ENCODE measurements around the gene ARF3.
A peak's percentile ranks its signal among the peaks of the same experiment; 100 is the strongest.
"Not testable (repeated sequence)": the region's sequence is repeated elsewhere in the genome, so short reads cannot be mapped to it uniquely, and the experiment has no call there.

The ARF3 gene

DNA sequence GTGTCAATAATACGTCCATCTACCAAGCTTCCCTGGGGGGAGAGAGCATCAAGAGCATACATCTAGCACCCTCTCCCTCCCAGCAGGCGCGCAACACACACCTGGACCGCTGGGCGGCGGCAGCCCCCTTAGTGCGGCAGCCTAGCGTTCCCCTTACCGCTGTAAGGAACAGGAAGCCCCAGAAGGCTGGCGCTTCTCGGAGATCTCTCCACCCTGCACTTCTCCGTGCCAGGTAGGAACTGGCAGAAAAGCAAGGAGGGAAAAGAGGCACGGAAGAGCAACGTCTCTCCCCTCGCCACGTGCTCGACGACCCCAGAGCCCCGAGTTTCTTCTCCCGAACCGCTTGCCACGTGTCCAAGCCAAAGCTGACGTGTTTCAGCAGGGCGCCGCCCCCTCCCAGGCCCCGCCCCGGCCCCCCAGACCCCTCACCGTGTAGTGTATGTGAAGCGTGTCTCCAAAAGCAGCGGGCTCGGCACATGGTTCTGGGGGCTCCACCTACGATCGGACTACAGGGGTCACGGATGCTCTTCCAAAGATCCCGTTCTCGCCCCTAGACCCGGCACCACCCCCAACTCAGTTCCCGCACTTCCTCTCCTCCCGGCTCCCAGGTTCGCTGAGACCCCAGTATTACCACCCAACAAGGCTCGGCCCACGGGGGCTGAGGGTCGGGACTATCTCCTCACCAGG, 32.5 kb downstream of the ARF3 start:
- peak; percentile 60 for DNase-seq

DNA sequence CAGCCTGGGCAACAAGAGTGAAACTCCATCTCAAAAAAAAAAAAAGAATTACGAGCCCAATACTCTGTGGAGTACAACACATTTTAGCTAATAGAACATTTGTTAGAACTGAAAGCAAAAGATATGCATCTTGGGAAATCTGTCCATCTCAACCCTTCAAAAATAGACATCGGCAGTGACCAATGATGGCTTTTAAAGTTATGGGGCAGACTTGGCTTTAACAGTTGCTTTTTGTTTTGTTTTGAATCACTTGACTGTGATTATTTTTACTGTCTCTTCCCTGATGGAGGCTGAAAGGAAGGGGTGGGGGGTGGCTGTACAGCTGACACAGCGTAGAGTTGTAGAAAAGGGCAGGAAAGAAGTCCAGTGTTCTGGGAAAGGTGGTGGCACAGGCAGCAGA, 34.2 kb downstream of the ARF3 start:
- no peak for DNase-seq

DNA sequence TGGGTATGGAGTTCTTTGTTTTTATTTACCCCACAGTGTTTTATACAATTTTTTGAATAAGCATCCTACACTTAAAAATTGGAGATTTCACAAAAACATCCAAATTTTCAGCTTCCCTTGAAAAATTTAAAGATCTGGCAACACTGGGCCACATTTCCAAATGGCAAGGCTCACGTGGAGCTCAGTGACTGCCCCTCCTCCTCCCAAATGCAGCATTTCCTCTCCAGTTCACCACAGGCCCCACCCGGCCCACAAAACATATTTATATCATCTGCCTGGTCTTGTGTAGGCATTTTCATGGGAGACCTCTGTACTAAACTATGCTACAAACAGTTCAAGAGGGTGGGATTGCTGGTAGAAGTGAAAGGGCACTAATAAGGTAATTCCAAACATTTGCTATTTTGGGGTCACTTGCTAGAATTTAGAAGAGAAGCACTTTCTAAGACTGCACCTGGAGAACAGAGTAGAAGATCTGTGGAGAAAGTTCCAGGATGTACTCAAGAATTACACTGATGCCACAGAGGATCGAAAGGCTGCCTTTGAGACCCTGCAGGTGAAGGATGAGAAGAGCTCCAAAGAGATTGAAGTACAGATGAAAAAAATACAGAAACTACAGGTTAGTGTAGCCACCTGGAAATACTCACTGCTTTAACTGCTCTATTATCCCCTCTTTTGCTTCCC, 39.3 kb downstream of the ARF3 start:
- DNase-seq: no peak

DNA sequence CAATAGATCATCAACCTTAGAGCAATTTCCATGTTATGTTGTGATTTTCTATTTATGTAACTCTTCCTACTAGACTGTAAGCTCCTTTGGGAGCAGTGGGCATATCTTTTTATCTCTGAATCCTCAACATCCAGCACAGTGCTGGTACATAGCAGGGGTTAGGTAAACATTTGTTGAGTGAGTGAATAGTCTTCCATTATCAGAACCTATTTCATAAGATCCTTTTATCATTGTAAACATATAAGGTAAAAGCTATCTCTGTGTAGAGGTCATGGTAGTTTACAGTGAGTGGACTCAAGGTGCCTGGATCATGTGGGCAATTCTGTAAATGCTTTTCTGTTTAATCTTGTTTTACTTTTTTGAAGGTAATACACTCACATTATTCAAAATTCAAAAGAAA, 47.1 kb downstream of the ARF3 start:
- no peak for DNase-seq

DNA sequence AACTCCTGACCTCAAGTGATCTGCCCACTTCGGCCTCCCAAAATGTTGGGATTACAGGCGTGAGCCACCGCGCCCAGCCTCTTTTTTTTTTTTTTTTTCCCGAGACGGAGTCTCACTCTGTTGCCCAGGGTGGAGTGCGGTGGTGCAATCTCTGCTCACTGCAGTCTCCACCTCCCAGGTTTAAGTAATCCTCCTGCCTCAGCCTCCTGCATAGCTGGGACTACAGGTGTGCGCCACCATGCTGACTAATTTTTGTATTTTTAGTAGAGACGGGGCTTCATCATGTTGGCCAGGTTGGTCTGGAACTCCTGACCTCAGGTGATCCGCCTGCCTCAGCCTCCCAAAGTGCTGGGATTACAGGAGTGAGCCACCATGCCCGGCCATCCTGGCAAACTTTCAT, 47.6 kb downstream of the ARF3 start:
- not testable (repeated sequence) for DNase-seq

DNA sequence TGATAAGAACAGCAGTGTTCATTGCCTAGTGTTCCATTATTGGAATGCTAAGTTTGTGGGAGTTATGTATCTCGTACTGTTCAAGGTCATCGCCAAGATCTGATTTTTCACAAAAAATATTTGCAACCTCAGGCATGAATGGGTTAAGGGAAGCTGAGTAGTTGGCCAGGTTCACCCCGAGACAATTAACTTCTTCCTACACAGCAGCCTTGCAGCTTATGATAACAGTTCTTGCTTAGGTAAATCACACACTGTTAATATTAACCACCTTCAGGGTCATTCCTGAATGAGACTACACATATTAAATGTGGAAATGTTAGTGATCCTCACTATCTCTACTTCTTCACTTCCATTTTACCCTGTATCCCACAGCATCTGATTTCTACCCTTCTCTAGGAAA, 50.0 kb downstream of the ARF3 start:
- no peak for DNase-seq

DNA sequence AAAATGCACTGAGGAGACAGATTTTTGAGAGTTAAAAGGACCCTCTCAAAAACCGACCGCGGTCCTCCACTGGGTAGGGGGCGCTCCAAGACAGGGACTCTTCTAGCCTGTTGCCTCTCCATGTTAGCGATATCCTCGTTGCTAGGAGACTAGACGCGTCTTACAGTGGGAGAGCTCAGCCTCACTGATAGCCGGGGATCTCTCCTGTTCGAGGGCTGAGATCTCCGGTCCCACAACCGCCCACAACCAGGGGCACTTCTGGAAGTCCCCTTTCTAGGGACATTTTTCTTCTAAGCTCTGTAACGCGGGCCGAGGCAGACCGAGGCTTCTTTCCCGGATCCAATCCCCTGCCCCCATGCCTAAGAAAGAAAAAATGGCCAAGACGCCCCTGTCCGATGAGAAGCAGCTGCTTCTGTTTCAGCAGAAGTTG, 53.3 kb downstream of the ARF3 start:
- DNase-seq: no peak

DNA sequence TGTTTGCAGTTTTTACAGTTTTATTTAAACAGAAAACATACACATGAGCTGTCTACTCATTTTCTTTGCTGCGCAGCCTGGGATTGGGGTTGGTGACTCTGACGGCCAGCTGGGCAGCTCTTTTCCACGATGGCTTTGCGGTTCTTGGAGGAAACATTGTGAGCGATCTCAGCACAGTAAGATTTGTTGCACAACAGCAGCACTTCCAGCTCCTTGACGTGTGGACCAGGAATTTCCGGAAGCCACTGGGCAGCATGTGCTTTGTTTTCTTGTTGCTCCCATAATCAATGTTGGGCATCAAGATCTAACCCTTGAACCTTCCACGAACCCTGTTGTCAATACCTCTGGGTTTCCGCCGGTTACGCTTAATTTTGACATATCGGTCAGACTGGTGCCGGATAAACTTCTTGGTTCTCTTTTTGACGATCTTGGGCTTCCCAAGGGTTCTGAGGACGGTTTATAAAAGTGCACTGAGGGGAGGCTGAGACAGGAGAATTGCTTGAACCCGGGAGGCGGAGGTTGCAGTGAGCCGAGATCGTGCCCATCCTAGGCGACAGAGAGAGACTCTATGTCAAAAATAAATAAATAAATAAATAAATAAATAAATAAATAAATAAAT, 53.8 kb downstream of the ARF3 start:
- no peak for DNase-seq

DNA sequence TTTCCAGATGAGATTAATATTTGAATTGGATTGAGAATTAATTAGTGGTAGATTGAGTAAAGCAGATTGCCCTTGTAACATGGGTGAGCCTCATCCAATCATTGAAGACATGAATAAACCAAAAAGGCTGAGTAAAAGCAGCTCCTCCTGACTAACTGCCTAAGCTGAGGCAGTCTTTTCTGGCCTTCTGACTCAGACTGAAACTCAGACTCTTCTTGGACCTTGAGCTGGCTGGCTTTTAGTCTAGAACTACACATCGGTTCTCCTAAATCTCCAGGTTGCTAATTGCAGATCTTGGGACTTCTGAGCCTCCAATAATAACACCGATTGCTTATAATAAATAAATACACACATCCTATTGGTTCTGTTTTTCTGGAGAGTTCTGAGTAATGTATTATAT, 56.0 kb downstream of the ARF3 start:
- DNase-seq: no peak

DNA sequence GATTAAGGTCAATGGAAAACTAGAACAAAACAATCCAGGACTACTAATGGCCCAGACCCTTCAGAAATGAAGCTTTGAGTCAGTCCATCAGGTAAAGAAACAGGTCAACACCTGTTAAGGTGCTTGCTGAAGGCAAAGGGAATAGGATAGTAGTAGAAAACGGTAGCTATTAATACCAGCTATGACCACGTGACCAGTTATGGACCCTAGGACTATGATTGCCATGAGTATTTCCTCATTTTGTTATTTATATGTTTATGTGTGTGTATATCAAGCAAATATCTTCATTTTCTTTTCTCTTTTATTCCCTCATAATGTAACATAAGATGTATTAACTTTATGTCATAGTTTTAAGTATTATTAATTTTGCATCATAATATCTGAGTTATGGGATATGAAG, 57.6 kb downstream of the ARF3 start:
- DNase-seq: no peak

DNA sequence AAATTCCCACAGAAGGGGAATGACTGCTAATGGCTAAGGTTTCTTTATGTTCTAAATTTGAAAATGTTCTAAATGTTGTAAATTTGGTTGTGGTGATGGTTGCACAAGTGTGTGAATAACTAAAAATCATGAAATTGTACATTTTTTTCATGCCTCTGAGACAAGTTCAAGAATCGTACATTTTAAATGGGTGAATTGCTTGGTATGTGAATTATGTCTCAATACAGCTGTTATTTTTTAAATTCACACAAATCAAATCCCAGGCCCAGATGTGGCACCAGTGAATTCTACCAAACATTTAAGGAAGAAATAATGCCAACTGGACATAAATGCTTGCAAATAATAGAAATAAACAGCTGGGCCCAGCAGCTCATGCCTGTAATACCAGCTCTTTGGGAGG, 63.0 kb downstream of the ARF3 start:
- no peak for DNase-seq

DNA sequence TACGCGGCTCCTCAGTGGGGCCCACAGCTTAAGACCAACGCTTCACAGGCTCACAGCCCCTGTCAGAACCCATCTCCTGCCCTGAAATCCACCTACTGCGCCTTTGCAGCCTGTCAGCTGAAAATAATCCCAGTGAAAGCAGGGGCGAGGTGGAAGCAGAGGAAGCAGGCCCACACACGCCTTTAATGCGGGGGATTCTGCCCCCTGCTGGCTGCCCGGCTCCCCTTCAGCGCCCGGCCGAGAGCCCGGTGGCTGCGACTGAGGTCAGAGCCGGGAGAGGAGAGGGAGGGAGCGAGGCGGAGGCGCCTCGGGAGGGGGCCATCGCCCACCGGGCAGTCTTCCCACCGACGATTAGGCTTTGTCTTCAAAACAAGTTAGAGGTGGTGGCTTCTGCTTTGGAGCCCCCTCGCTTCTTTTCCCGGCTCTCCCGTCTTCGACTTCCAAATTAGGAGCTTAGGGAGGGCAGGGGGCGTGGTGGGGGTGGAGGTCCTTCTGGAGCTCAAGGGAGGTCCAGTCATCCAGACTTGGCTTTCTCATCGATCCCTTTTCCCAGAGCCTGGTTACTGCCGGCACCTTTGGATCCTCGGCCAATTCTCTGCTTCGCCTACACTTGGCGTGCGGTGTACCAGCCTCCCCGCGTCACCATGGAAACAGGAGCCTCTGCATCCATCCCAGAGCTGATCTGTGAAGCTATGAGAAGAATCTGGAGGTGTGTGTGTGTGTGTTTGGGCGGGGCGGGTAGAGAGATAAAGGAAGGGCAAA, 66.4 kb downstream of the ARF3 start:
- peak; percentile 66 for DNase-seq

DNA sequence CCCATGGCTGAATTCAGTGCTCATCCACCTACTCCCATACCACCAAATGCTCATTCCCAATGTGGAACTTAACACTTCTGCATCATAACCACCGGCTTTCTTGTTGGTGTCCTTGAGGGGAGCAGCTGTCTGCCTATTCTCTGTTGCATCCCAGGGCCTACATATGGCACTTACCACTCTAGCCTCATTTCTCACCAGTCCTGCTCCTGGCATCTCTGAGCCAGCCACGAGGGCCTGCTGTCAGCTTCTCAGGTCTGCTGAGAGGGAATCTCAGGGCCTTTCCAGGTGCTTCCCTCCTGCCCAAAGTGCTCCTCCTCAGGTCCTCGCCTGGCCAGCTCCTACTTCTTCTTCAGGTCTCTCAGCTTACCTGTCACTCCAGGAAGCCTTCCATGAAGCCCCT, 67.6 kb downstream of the ARF3 start:
- DNase-seq: no peak

Measured in NCI-H226 (cell line).